Superior temporal gyrus (tissue), 1 donor: ENCODE results near the gene PLCG2.
"Not testable (repeated sequence)": the region's sequence is repeated elsewhere in the genome, so short reads cannot be mapped to it uniquely, and the experiment has no call there.

Source experiments
- DNase-seq: peaks from one replicate; pipeline ENCODE4 v3.0.0-alpha.2; 2016; ENCODE audit errors: extremely low spot score

Gene PLCG2

DNA sequence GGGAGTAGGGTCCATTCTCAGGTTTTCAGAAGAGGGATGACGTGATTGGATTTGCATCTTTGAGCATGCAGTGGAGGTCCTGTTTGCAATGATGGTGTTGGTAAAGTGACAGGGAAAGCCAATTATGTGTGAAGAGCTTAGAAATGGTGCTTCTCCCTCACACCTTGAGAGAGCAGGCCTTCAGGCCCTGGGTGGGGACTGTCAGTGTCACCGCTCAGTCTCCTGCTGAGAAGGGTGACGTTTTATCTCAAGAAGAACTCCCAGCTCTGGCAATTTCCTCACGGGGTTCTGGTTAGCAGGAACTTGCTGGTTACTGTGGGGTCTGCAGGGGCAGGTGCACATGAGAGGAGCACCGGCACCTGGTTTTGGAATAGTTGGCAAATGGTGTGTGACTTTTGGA lies 11.2 kb downstream of the PLCG2 start:
- no peak for DNase-seq

DNA sequence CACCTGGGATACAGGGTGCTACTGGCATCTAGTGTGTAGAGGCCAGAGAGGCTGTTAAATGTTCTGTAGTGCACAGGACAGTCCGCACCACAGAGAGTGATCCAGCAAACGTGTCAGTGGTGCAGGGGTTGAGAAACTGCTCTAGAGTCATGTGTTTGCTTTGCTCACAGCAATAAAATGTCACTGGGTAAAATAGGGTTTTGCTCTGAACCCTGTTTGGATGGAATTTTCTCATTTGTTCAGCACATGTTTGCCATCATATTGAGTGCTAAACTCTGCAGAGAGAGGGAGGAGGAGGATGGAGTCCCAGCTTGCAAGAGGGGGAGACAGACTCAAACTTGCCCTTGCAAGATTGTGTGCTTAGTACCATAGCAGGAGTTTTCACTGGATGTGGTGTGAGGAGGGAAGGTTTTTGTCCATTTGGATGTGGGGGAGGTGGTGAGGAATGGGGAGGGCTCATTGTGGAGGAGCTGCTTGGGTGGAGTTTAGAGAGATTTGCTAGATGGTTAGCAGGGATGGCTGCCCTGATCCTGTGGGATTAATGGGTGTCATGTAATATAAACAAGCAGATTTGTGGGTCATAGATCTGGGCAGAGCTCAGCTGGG lies 11.8 kb downstream of the PLCG2 start:
- DNase-seq, result no peak

DNA sequence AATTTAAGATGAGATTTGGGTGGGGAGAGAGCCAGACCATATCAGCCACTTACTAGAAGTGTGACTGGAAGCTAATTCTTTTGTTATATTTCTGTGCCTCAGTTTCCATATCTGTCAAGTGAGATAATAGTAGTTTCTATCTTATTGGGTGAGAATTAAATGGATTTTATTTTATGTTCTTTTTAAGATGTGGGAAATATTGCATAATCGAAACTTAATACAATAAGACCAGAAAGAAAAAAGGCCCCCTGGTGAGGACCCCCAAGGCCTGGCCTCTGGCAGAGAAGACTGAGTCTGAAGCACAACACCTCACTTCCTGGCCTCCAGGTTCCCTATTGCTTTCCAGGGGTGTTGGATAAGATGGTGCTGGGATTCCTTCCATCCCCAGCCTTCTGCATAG lies 13.7 kb downstream of the PLCG2 start:
- no peak for DNase-seq

DNA sequence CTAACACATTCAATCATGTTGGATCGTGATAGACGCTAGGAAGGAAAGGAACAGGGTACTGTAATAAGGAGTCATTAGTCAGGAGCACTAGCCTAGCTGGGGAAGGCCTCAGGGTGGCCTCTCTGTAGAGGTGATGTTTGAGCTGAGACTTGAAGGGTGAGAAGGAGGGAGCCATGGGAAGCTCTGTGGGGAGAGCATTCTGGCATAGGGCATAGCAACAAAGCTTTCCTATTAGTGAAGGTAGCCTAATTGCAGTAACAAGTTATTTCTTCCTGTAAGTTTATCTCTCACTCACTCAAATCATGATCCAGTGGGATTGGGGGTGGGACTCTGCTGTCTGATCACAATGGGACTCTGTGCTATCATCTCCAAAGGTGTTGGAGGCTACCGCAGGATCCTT lies 16.1 kb downstream of the PLCG2 start:
- DNase-seq, result no peak

DNA sequence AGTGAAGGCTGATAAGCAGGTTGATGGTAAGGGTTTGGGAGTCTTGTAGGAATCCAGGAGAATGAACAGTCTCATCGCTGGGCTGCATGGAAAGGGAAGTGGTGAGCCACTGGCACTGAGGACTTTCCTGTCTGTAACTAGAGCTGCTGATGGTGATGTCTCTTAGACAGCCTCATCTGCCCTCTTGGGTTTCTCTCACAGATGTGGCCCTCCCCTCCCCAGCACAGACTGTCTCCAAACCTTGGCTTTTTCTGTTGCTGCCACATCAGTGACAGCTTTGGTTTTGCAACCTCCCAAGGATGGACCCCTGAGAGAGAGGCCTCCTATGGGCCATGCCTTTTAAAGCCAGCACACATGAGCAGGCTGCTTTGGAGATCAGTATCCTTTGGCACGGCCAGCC lies 16.9 kb downstream of the PLCG2 start:
- no peak for DNase-seq

DNA sequence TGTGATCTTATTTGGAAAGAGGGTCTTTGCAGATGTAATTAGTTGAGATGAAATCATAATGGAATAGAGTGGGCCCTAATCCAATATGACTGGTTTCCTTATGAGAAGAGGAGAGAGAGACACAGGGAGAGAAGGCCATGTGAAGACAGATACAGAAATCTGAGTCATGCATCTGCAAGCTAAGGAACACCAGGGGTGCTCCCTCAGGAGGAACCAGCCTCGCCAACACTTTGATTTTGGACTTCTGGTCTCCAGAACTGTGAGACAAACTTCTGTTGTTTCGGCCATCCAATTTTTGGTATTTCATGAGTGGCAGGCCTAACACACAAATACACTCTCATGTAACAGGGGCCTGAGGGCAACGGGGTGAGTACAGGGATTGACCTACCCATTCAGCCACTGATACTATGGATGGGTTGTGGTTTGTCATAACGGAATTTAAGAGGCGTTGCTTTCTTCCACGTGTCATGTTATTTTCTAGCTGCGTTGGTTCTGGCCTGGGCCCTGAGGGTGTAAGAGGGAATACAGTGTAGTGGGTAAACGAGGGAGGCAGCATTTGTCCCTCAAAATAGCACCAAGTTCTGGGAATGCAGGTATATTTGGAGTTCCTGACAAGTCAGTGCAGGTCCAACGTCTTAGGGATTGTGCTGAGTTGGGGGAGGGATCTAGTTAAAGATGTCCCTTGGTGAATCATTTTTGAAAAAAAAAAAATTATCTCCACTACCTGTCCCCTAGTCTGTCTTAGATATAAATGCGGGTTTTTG lies 17.7 kb downstream of the PLCG2 start:
- DNase-seq, result no peak

DNA sequence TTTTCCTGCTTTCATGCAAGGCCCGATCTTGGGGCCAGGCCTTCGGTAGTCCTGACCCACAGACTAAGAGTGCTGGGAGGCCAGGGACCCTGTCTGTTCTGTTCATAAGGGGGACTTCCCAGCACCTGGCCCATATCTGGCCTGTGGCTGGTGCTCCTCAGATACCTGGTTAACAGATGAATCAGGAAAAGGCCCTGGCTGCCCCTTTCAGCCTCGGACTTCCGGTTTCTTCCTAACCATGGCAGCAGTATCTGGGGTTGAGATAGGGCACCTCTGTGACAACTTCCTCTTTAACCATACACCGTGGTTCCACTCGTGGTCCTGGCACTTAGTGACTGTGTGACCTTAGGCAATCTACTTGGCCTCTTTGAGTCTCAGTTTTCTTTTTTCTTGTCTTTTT lies 18.4 kb downstream of the PLCG2 start:
- no peak for DNase-seq

DNA sequence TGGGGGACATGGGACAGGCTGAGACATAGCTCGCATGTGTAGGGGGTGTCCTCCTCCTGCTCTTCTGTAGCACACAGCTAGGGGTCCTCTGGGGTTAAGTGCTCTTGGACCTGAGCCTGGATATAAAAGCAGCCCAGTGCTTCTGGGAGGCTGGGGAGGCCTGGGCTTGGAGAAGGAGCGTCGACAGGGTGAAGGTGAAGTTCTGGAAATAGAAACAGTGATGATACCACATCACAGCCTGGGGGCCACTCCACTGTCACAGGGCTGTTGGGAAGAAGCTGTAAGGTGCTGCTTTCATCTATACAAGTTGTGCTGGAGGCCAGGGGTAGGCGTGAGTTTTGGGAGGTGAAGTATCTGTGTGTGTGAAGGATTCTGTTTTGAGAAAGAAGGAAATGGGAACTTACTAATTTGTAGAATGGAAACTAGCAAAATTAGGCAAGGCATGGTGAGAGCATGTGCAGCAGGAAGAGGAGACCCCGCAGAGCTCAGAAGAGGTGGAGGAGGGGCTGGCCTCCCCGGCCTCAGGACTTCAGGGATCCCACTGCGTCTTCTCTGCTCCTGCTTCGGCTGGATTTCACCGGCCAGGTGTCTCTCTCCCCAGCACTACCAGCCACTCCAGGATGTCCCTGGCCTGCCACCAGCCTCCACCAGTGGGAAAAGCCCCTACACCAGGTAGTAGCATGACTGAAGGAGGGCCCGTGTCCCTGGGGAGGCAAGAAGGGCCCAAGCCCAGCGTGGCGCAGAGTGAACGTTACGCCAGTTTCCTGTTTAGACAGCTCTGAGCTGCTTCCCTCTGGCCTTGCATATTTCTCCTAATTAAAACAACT lies 19.4 kb downstream of the PLCG2 start:
- no peak for DNase-seq

DNA sequence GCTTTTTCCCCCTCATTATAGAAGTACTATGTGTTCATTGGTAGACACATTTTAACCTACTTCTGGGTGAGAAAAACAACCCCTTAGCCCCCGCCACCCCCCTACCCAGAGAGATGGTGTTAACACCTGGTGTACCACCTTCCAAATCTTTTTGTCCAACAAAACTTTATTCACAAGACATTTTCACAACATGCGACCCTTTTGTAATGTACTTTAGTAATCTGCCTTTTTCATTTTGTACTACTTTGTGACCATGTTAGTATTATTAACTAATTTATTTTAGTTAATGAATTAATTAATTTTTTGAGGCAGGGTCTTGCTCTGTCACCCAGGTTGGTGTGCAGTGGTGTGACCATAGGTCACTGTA lies 20.0 kb downstream of the PLCG2 start:
- DNase-seq, result no peak

DNA sequence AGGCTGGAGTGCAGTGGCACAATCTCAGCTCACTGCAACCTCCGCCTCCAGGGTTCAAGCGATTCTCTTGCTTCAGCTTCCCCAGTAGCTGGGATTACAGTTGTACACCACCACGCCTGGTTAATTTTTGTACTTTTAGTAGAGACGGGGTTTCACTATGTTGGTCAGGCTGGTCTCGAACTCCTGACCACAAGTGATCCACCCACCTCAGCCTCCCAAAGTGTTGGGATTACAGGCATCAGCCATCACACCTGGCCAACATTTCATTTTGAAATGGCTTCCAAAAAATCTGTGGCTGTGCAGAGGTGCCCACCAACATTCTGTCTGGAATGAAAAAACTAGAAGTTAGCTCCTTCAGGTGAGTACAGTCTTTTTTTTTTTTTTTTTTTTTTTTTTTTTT lies 22.6 kb downstream of the PLCG2 start:
- not testable (repeated sequence) for DNase-seq

DNA sequence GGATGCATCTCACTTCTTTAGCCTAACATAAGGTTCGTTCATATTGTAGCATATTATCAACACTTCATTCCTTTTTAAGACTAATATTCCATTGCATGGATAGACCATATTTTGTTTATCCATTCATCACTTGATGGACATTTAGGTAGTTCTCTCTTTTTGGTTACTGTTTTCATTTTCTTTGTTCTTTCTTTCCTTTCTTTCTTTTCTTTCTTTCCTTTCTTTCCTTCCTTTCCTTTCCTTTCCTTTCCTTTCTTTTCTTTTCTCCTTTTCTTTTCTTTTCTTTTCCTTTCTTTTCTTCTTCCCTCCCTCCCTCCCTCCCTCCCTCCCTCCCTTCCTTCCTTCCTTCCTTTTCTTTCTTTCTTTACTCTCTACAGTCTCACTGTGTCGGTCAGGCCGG lies 24.2 kb downstream of the PLCG2 start:
- no peak for DNase-seq

DNA sequence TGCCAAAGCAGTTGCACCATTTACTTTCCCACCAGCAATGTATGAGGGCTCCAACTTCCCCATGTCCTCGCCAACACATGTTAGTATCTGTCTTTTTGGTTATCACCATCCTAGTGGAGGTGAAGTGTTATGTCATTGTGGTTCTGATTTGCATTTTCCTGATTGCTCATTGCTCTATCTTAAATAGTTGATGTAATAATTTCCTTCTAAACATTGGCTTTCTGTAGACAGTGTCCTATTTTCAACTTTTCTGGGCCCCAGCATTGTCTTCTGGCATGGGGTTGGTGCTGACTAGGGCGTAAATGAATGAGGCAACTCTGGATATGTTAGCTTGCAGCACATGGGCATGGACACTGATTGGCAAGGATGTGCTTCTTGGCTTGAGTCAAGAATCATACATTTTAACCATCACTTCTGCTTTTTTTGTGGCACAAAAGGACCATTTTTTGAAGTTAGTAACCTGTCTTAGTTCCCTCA lies 25.1 kb downstream of the PLCG2 start:
- DNase-seq, result no peak

DNA sequence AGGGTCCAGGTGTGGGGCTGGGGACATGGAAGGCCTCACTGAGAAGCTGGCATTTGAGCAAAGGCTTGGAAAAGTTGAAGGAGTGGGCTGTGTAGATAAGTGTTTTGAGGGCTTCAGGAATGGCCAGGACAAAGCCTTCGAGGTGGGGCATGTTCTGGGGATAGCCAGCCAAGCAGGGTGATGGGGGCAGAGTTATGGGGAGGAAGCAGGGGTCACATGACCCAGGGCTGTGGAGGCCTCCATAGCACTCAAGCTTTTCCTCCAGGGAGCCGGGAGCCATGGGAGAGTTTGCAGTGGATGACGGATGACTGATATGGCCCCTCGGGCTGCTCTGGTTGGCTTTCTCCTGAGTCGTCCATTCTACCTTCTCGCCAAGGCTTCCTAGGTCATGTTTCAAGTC lies 27.6 kb downstream of the PLCG2 start:
- no peak for DNase-seq

DNA sequence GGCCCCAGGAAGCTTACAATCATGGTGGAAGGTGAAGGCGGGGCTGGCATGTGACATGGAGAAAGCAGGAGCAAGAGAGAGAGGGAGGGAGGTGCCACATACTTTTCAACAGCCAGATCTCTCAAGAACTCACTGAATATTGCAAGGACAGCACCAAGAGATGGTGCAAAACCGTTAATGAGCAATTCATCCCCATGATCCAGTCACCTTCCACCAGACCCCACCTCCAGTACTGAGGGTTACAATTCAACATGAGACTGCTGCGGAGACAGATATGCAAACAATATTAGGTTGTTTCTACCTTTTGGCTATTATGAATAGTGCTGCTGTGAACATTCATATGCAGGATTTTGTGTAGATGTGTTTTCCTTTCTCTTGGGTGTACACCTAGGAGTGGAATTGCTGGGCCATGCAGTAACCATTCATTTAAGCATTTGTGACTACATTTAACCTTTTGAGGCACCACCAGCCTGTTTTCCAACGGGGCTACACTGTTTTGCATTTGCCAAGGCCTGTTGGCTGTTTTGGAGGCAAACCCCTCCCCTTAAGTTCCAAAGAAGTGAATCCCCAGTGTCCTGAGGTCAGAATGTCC lies 28.8 kb downstream of the PLCG2 start:
- no peak for DNase-seq

DNA sequence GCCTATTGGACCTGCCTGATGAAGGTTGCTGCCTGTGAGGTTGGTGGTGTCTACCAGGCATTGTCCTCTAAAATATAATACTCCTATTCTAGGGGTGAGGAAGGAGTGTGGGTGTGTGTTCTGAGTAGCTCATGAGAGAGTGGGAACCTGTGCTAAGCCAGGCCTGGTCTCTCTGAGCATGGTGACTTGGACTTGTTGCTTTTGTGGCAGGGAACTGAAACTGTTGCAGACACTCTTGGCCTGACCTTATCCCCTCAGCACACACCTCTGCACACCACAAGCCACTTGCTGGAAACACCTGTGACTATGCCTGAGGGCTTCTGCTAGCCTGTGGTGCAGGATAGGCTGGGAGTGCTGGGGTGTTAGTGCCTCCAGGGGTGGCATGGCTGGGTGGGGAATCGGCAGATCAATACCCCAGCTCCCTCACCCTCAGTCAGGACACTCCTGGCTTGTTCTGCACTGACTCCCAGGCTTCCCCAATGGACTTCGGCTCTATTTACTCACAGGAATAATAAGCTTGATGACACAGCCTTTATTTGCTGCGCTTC lies 29.9 kb downstream of the PLCG2 start:
- DNase-seq, result no peak

DNA sequence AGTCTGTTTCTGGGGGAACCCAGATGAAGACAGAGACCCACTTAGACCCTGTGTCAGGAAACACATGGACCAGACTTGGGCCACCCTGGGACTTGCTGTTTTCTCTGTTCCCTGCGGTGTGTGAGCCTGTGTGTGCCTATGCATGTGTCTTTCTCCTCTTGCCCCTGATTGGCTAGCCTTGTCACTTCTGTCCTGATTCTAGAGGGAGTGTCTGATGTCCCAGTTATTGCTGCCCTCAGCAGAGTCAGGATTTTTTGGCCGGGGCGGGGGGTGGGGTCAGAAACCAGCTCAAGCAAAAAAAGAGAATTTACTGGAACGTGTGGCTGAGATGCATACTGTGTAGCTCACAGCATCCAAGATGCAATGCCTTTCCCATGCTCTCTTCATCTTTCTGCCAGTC lies 30.5 kb downstream of the PLCG2 start:
- no peak for DNase-seq

DNA sequence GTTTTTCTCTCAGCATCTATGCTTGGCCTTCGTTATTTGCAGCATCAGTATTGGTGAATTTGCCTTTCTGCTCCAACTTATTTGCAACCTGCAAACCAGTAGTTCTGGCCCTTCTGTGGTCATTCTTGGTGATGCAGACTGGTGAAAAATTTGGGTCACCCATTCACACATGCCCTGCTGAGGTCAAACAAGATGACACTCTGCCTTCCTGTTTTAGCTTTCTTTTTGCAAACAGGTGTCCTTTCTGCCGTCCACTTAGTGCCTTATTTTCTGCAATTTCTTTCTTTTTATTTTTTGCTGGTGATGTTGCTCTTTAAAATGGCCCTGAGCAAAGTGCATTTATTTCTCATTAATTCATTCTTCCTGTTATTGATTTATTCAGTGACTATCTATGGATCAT lies 31.3 kb downstream of the PLCG2 start:
- no peak for DNase-seq

DNA sequence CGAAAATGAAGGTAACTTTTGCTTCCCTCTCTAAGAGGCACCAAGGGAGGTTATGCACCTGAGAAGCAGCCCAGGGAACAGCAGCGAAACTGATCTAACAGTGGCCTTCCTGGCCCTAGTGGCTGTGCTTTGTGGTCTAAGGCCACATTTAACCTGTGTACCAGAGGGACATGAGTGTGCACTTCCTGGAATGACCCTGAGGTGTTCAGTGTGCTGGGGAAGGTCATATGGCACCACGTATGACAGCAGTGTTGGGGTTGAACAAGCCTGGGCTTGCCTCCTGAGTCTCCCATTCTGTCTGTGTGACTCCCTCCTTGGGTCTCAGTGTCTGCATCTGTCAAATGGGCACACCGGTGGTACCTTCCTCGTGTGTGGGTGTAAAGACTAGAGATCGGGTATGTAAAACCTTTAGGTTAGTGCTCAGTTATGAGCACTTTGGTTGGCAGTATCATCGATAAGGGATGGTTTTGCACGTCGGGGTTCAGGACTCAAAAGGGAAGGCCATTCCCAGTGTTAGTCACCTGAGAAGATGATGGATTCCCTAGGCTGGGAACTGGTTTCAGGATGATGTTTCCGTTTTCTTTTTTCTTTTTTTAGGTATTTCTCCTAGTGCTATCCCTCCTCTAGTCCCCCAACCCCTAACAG lies 31.9 kb downstream of the PLCG2 start:
- no peak for DNase-seq

DNA sequence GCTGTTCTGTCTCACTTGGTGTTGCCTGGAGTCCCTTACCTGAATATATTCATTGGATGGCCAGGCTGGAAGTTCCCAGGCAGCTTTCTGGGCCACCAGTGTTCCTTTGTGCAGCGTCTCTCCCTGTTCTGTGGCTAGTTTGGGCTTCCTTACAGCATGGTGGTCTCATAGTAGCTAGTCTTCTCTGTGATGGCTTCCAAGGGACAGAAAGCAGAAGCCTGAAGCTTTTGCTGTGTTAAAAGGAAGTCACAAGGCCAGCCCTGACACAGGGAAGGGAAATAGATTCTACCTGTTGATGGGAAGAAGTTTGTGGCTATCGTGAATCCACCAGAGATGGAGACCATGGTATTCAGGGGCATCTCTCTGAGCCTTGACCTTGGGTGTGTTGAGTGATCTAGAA lies 34.6 kb downstream of the PLCG2 start:
- DNase-seq, result no peak

DNA sequence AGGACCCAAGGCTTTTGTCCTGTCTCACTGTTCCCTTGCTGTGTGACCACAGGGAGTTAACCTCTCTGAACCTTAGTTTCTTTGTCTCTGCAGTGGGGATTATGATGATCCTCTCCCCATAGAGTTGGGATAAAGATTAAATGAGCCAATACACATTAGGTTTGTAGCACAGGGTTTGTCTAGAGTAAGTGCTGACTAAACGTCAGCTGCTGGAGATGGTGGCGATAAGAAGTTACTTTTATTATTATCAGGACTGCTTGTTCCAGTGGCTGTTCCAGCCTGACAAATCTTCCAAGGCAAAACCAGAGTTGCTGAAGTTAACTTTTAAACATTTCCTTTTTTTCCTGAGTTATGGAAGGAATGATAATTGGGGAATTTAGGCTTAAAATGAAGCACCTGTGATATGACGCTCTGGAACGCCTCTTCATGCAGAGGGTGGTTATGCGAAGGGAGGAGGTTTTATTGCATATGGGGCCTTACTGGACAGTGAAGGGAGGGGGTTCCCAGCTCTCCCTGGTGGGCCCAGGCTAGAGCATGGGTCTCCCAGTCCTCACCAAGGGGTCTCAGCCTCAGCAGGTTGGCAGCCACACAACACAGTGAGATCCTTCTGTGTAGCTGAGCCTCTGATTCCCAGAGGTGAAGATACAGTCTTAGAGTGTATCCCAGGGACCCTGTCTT lies 35.8 kb downstream of the PLCG2 start:
- DNase-seq, result no peak

DNA sequence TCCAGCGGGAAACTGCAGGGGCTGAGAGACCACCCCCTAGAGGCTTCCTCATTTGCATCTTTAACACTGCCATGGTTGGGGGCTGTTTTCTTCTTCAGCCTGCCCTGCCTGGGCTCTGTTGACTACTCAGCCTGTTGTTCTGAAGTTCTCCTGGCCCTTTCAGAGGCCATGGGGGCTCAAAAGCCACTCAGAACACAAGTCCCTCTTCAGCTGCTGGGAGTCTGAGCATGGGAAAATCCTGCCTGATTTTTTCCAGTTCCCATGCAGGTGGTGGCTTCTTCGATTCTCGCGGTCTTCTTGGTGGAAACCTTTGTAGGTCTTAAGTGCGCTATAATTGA lies 36.3 kb downstream of the PLCG2 start:
- DNase-seq, result no peak
